ENCODE results near the gene ARHGDIB. TPM values are rescaled to one million over a fixed set of nuclear protein-coding genes. Genes with fewer than 3 reads are reported as not detected.

Gene ARHGDIB
- total and polyA plus RNA-seq, 12 donors: 28.3 to 196 (median 137) TPM

DNA sequence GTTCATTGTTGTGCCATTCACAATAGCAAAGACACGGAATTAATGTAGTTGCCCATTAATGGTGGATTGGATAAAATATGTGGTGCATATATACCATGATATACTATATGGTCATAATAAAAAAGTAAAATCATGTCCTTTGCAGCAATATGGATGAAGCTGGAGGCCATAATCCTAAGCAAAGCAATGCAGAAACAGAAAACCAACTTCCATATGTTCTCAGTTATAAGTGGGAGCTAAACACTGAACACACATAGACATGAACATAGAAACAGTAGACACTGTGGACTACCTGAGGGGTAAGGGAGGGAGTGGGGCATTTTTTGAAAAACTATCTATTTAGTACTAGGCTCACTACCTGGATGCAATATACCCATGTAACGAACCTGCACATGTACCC, 20.0 kb downstream of the ARHGDIB start:
- WGBS, 4 donors: 94 to 100% (median 95%) methylated on average over 2 of the region's 2 CpGs
- H3K4me3 ChIP-seq: no peak overlapping the region
- H3K27ac ChIP-seq: no peak overlapping the region
- no peak for TF ChIP-seq POLR2A (IDR thresholded peaks at IDR 0.05)
- TF ChIP-seq, protein P1, sequence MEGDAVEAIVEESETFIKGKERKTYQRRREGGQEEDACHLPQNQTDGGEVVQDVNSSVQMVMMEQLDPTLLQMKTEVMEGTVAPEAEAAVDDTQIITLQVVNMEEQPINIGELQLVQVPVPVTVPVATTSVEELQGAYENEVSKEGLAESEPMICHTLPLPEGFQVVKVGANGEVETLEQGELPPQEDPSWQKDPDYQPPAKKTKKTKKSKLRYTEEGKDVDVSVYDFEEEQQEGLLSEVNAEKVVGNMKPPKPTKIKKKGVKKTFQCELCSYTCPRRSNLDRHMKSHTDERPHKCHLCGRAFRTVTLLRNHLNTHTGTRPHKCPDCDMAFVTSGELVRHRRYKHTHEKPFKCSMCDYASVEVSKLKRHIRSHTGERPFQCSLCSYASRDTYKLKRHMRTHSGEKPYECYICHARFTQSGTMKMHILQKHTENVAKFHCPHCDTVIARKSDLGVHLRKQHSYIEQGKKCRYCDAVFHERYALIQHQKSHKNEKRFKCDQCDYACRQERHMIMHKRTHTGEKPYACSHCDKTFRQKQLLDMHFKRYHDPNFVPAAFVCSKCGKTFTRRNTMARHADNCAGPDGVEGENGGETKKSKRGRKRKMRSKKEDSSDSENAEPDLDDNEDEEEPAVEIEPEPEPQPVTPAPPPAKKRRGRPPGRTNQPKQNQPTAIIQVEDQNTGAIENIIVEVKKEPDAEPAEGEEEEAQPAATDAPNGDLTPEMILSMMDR (IDR thresholded peaks at IDR 0.05): no peak
- peaks cover 0 to 29% of the 10 kb centered on the region in 2 donors for H3K36me3 ChIP-seq (replicated peaks in 1 of 2)
- no peak for DNase-seq
- H3K9me3 ChIP-seq (replicated peaks in 1 of 3): no peaks in the 10 kb centered on the region
- intact Hi-C loops (cut with DNase I): no loop called here
- no peaks in the 10 kb centered on the region for H3K4me1 ChIP-seq (replicated peaks in 1 of 2)
- no peaks in the 10 kb centered on the region for H3K27me3 ChIP-seq

DNA sequence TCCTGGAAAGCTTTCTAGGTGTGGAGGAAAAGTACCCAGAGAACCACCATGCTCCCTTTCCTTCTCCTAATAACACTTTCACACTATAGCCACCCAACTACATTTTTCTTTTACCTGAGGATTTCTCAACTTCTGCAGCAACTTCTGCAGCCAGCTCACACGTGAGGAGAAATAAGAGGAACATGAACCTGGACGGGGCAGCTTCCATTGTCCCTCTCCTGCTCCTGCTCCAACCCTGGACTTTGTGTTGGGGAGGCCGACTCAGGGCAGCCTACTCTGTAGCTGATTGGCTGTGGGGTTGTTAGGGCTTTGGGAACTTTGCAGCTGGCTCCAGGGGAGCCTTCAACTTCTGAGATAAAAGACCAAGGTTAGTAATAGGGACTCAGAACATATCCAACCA, 23.1 kb downstream of the ARHGDIB start, which contains the start of gene ERP27:
ERP27 (minus strand) TSS at position 237 of the 400 bp plus-strand sequence; CDS start at position 208, 29 bp downstream.
- Histone ChIP-seq H3K4me1 (replicated peaks in 1 of 2) (no peaks in the 10 kb centered on the region), H3K36me3 (replicated peaks in 1 of 2) (peaks cover 0 to 15% of the 10 kb centered on the region in 2 donors), H3K4me3 (no peak within 1 kb of the TSS), H3K27ac (no peak within 1 kb of the TSS), H3K9me3 (replicated peaks in 1 of 3) (no peaks in the 10 kb centered on the region), H3K27me3 (no peaks in the 10 kb centered on the region)
- no peak for DNase-seq
- no peak for TF ChIP-seq POLR2A (IDR thresholded peaks at IDR 0.05)
- TF ChIP-seq, protein P1 (IDR thresholded peaks at IDR 0.05): no peak
- WGBS, 4 donors: 64 to 82% (median 75%) methylated on average over 3 of the region's 3 CpGs
- intact Hi-C loops (cut with DNase I): no loop called here

DNA sequence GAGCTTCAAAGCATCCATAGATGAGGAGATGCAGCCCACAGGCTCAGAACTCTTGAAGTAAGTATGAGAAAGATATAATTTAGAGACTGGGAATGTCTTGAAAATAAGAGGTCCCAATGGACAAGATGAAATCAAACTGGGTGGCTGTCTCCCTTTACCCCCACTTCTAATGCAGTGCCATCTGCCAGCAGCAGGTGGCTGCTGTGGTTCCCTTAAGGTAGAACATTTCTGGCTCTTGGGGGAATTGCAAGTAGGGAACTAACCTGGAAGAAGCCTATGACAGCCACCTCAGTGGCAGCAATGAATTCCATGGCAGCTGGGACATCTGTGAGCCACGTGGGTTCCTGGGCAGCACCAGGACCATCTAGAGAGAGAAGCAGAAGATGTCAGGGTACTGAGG, 23.7 kb downstream of the ARHGDIB start:
- Histone ChIP-seq H3K9me3 (replicated peaks in 1 of 3) (no peaks in the 10 kb centered on the region), H3K36me3 (replicated peaks in 1 of 2) (peaks cover 0 to 9% of the 10 kb centered on the region in 2 donors), H3K4me1 (replicated peaks in 1 of 2) (no peaks in the 10 kb centered on the region), H3K27me3 (no peaks in the 10 kb centered on the region), H3K4me3 (no peak overlapping the region), H3K27ac (no peak overlapping the region)
- no peak for DNase-seq
- intact Hi-C loops (cut with DNase I): no loop called here
- WGBS, 4 donors: 76 to 100% (median 92%) methylated on average over 1 of the region's 1 CpG
- TF ChIP-seq POLR2A (IDR thresholded peaks at IDR 0.05): no peak
- TF ChIP-seq, protein P1 (IDR thresholded peaks at IDR 0.05): no peak

DNA sequence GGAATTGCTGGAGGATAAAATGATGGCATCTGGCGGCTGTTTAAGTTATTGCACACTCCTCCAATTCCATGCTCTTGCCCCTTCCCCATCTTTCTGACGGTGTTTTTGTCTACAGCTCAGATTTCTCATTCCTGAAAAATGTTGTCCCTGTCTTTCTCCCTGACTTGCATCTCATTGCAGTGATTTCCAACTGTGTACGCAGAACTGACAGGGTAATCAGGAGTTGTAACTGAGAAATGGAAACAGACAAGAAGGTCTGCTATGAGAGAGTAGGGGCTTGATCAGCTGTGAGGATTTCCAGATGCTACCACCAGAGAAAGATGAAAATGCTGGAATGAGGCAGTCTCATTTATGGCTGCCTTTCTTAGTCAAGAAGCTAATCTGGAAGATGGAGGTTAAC, 24.4 kb downstream of the ARHGDIB start:
- Histone ChIP-seq H3K4me3 (no peak overlapping the region), H3K4me1 (replicated peaks in 1 of 2) (no peaks in the 10 kb centered on the region), H3K9me3 (replicated peaks in 1 of 3) (no peaks in the 10 kb centered on the region), H3K27me3 (no peaks in the 10 kb centered on the region), H3K27ac (no peak overlapping the region), H3K36me3 (replicated peaks in 1 of 2) (peaks cover 0 to 2% of the 10 kb centered on the region in 2 donors)
- 91 to 98% (median 95%) methylated on average over 3 of the region's 3 CpGs for WGBS, 4 donors
- no peak for DNase-seq
- TF ChIP-seq, protein P1 (IDR thresholded peaks at IDR 0.05): no peak
- TF ChIP-seq POLR2A (IDR thresholded peaks at IDR 0.05): no peak
- intact Hi-C loops (cut with DNase I): no loop called here

All from adrenal gland (tissue), 12 donors.